Panc1 (cell line): ENCODE measurements around the gene KRTAP5-6. TPM values are rescaled to one million over a fixed set of nuclear protein-coding genes. Genes with fewer than 3 reads are reported as not detected.

ENCODE experiments used
- ATAC-seq: fragments of 200-7000 bp; cut with Tn5 transposase; 2 replicates; pipeline ENCODE4 v1.9.1; 2020; ENCODE audit warnings: mild to moderate bottlenecking, moderate library complexity
- BruUV-seq: library from RNA; stranded (reverse); fragments of 400-500 nt; replicated peaks from 2 replicates; lab custom pipeline; 2021; lab: Mats Ljungman, UMichigan
- CTCF ChIA-PET: fragments of 300-600 bp; sonication (Branson Sonifier 250); formaldehyde crosslinking; loops from one replicate; lab custom pipeline; 2022; ENCODE audit warnings: antibody characterized with exemption; lab: Charles Lee
- POLR2A ChIA-PET: fragments of 300-600 bp; sonication (Branson Sonifier 250); formaldehyde crosslinking; loops from one replicate; lab custom pipeline; 2022; ENCODE audit warnings: antibody characterized with exemption; lab: Charles Lee
- DNase-seq: peaks from one replicate; pipeline ENCODE4 v3.0.0-alpha.2; 2010; ENCODE audit warnings: low read depth, low spot score
- H3K27ac ChIP-seq: 2 replicates; pipeline ENCODE4 v1.5.1; 2011; ENCODE audit warnings: mild to moderate bottlenecking, low read length, inconsistent platforms
- H3K27me3 ChIP-seq: fragments of 200-500 bp; sonication (Bioruptor generic); 2 replicates; pipeline ENCODE4 v1.6.0; 2014; ENCODE audit warnings: low read length, inconsistent platforms; ENCODE audit not compliant: control insufficient read depth, insufficient read depth
- H3K36me3 ChIP-seq: fragments of 200-500 bp; sonication (Bioruptor generic); 2 replicates; pipeline ENCODE4 v1.5.1; 2014; ENCODE audit warnings: inconsistent platforms, mild to moderate bottlenecking, low read length, moderate library complexity; ENCODE audit not compliant: control insufficient read depth, insufficient read depth
- H3K4me1 ChIP-seq: 2 replicates; pipeline ENCODE4 v1.5.1; 2011; ENCODE audit warnings: inconsistent platforms, mild to moderate bottlenecking, low read length, moderate library complexity; ENCODE audit not compliant: control insufficient read depth, insufficient read depth
- H3K4me3 ChIP-seq, 2 experiments: 2 replicates each; pipeline ENCODE4 v1.5.1; 2011 to 2012; ENCODE audit warnings: low read depth in 2 of 2, low read length in 2 of 2, mild to moderate bottlenecking in 2 of 2, inconsistent platforms in 1 of 2, moderate library complexity in 1 of 2
- H3K9me3 ChIP-seq: fragments of 200-500 bp; sonication (Bioruptor generic); 2 replicates; pipeline ENCODE4 v1.5.1; 2014; ENCODE audit warnings: low read depth, mild to moderate bottlenecking, inconsistent platforms, low read length, moderate library complexity; ENCODE audit not compliant: control insufficient read depth, insufficient read depth
- POLR2AphosphoS5 ChIP-seq: IDR thresholded peaks from 2 replicates; pipeline ENCODE4 v1.6.1; 2012; ENCODE audit warnings: mild to moderate bottlenecking, low read depth, low read length, moderate library complexity
- SIN3A ChIP-seq: IDR thresholded peaks from 2 replicates; pipeline ENCODE4 v1.6.1; 2012; ENCODE audit warnings: low read depth, mild to moderate bottlenecking, low read length, moderate library complexity, borderline replicate concordance; ENCODE audit not compliant: insufficient read depth
- TCF7L2 ChIP-seq: IDR thresholded peaks from 2 replicates; pipeline ENCODE4 v1.6.1; 2011; ENCODE audit warnings: mild to moderate bottlenecking, low read depth, low read length, inconsistent platforms
- in situ Hi-C: cut with HindIII; loops from 2 replicates; pipeline ENCODE4 v1.10.0; 2016; ENCODE audit warnings: low sequenced_read_pairs, low pct_unique_long_range_greater_than_20kb
- intact Hi-C: fragments of 100-400 bp; cut with micrococcal nuclease; formaldehyde crosslinking; loops from one replicate; pipeline ENCODE4 v1.10.0; 2022; ENCODE audit not compliant: unreplicated experiment
- total RNA-seq: library from RNA; stranded (reverse); gene quantifications from one replicate; pipeline ENCODE4 v1.2.1, GENCODE V29; 2021; ENCODE audit not compliant: unreplicated experiment
- TF ChIP-seq, protein P1 (sequence below), 2 experiments: IDR thresholded peaks; 2 replicates each; pipeline ENCODE4 v1.6.1; 2011 to 2012; ENCODE audit warnings: low read depth in 2 of 2, control low read depth in 1 of 2, low read length in 1 of 2, mild to moderate bottlenecking in 1 of 2, moderate library complexity in 1 of 2; ENCODE audit not compliant: insufficient read depth in 1 of 2
- TF ChIP-seq, protein P2 (sequence below): fragments of 450-650 bp; IDR thresholded peaks from 2 replicates; pipeline ENCODE4 v1.5.1; 2017; ENCODE audit warnings: mild to moderate bottlenecking

The KRTAP5-6 gene
- total RNA-seq, 1 experiment from 2014 or later: not detected

DNA sequence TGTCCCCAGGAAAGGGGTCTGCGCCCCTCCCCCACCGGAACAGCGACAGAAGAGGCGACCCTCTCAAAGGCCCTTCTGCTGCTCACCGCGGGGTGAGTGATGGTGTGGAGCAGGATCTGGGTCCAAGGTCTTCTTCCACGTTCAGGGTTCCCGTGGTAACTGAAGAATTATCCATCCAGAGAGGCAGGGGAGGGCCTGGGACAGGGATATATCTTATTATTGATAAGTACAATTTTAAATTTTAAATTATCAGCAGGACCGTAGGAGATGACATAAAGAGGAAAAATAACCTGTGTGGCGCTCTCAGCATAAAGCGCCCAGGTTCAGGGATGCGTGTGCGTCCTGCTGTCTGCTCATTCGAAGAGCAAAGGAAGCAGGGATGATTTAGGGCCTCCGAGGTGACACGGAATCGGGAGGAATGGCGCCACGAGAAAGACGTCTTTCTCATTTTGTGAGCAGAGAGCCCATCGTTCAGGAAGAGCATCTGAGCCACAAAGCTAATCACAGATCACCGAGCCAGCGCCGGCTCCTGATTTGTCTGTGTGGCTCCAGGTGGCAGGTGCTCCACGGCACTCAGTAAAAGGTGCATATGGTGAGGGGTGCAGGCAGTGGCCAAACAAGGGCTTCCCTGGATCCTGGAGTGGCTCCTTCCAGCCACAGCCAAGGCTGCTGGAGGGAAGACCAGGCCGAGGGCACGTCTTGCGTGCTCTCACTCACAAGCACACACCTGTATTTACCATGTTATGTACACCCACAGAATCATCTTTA lies 48.2 kb upstream of the KRTAP5-6 start:
- CTCF ChIA-PET: interaction anchor here (0.6 kb wide), 1 partner anchor 273 kb away, joined by 3 read pairs; no protein-coding TSS in a partner anchor

GRCh38 chr11:1650034-1650917 lies 46.7 kb upstream of the KRTAP5-6 start:
- Histone ChIP-seq H3K27ac (no peak overlapping the region), H3K9me3 (no peaks in the 10 kb centered on the region), H3K27me3 (no peaks in the 10 kb centered on the region), H3K4me1 (0 out of 2 replicates have a peak, but pooled peaks cover 2% of the 10 kb centered on the region), H3K4me3 (no peak overlapping the region), H3K36me3 (no peaks in the 10 kb centered on the region)
- POLR2A ChIA-PET: interaction anchor here (0.6 kb wide), 1 partner anchor 105 kb away, joined by 3 read pairs; no protein-coding TSS in a partner anchor
- CTCF ChIA-PET: interaction anchor here (0.6 to 1.5 kb wide), 2 partner anchors 9 to 55 kb away, joined by 3 to 5 read pairs; no protein-coding TSS in a partner anchor
- DNase-seq (no peak), ATAC-seq (no peak)
- TF ChIP-seq SIN3A (no peak), POLR2AphosphoS5 (no peak)
- TF ChIP-seq, protein P1, sequence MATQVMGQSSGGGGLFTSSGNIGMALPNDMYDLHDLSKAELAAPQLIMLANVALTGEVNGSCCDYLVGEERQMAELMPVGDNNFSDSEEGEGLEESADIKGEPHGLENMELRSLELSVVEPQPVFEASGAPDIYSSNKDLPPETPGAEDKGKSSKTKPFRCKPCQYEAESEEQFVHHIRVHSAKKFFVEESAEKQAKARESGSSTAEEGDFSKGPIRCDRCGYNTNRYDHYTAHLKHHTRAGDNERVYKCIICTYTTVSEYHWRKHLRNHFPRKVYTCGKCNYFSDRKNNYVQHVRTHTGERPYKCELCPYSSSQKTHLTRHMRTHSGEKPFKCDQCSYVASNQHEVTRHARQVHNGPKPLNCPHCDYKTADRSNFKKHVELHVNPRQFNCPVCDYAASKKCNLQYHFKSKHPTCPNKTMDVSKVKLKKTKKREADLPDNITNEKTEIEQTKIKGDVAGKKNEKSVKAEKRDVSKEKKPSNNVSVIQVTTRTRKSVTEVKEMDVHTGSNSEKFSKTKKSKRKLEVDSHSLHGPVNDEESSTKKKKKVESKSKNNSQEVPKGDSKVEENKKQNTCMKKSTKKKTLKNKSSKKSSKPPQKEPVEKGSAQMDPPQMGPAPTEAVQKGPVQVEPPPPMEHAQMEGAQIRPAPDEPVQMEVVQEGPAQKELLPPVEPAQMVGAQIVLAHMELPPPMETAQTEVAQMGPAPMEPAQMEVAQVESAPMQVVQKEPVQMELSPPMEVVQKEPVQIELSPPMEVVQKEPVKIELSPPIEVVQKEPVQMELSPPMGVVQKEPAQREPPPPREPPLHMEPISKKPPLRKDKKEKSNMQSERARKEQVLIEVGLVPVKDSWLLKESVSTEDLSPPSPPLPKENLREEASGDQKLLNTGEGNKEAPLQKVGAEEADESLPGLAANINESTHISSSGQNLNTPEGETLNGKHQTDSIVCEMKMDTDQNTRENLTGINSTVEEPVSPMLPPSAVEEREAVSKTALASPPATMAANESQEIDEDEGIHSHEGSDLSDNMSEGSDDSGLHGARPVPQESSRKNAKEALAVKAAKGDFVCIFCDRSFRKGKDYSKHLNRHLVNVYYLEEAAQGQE (IDR thresholded peaks at IDR 0.05; ENCODE audit: insufficient read depth in 1 of 2, low read depth in 2 of 2, low read length in 1 of 2): no peak
- TF ChIP-seq, protein P2, sequence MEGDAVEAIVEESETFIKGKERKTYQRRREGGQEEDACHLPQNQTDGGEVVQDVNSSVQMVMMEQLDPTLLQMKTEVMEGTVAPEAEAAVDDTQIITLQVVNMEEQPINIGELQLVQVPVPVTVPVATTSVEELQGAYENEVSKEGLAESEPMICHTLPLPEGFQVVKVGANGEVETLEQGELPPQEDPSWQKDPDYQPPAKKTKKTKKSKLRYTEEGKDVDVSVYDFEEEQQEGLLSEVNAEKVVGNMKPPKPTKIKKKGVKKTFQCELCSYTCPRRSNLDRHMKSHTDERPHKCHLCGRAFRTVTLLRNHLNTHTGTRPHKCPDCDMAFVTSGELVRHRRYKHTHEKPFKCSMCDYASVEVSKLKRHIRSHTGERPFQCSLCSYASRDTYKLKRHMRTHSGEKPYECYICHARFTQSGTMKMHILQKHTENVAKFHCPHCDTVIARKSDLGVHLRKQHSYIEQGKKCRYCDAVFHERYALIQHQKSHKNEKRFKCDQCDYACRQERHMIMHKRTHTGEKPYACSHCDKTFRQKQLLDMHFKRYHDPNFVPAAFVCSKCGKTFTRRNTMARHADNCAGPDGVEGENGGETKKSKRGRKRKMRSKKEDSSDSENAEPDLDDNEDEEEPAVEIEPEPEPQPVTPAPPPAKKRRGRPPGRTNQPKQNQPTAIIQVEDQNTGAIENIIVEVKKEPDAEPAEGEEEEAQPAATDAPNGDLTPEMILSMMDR: no peak
- BruUV-seq: no TSS peak
- in situ Hi-C loops: no loop called here
- intact Hi-C loops: loop anchor here (5.0 kb wide), 3 partner anchors 42 to 502 kb away; no protein-coding TSS in a partner anchor

More for the DNA sequence above, 48.2 kb upstream of the KRTAP5-6 start:
- ATAC-seq (no peak), DNase-seq (no peak)
- H3K9me3 ChIP-seq: no peaks in the 10 kb centered on the region
- TF ChIP-seq TCF7L2: no peak
- TF ChIP-seq SIN3A: no peak
- TF ChIP-seq, protein P2: no peak
- no peaks in the 10 kb centered on the region for H3K27me3 ChIP-seq
- H3K4me3 ChIP-seq: no peak overlapping the region
- POLR2A ChIA-PET: no interaction called here
- intact Hi-C loops (no loop called here), in situ Hi-C loops (no loop called here)
- 0 out of 2 replicates have a peak, but pooled peaks cover 2% of the 10 kb centered on the region for H3K4me1 ChIP-seq
- no peaks in the 10 kb centered on the region for H3K36me3 ChIP-seq
- no TSS peak for BruUV-seq
- H3K27ac ChIP-seq: no peak overlapping the region
